Activated CD4-positive, alpha-beta T cell treated with anti-CD3 and anti-CD28 coated beads, Interleukin-2, amount 50 U/mL, for 4 hours (primary cell): ENCODE measurements around the gene AMIGO1.

Experiments used
- DNase-seq, 2 experiments: peaks; one replicate each; pipeline ENCODE4 v3.0.0-alpha.2; 2020

Gene AMIGO1

GRCh38 chr1:109532365-109533136 lies 23.0 kb upstream of the AMIGO1 start:
- peak; percentile 88 to 91 for DNase-seq

GRCh38 chr1:109531826-109532364 lies 22.4 kb upstream of the AMIGO1 start:
- DNase-seq = no peak

- DNase-seq = no peak
Measured at GRCh38 chr1:109531380-109531779, 21.9 kb upstream of the AMIGO1 start.

GRCh38 chr1:109530457-109531087 lies 21.0 kb upstream of the AMIGO1 start:
- no peak for DNase-seq

- DNase-seq = no peak
Measured at GRCh38 chr1:109529881-109530456, 20.4 kb upstream of the AMIGO1 start.

GRCh38 chr1:109528712-109529111 lies 19.2 kb upstream of the AMIGO1 start:
- no peak for DNase-seq

- no peak for DNase-seq
Measured at GRCh38 chr1:109527846-109528695, 18.5 kb upstream of the AMIGO1 start.

- no peak for DNase-seq
Measured at GRCh38 chr1:109527098-109527811, 17.7 kb upstream of the AMIGO1 start.

- no peak for DNase-seq
Measured at GRCh38 chr1:109523706-109524105, 14.2 kb upstream of the AMIGO1 start.

- DNase-seq = no peak
Measured at GRCh38 chr1:109522026-109522425, 12.5 kb upstream of the AMIGO1 start.

- no peak for DNase-seq
Measured at GRCh38 chr1:109521002-109521951, 11.8 kb upstream of the AMIGO1 start.

- DNase-seq = no peak
Measured at GRCh38 chr1:109517337-109517736, 7.8 kb upstream of the AMIGO1 start.

GRCh38 chr1:109516872-109517271 lies 7.3 kb upstream of the AMIGO1 start:
- no peak for DNase-seq

GRCh38 chr1:109514846-109515245 lies 5.3 kb upstream of the AMIGO1 start:
- no peak for DNase-seq

GRCh38 chr1:109513110-109513710 lies 3.7 kb upstream of the AMIGO1 start:
- no peak for DNase-seq

- DNase-seq = no peak
Measured at GRCh38 chr1:109508873-109509175, 703 bp downstream of the AMIGO1 start.

GRCh38 chr1:109508001-109508872 lies 1.3 kb downstream of the AMIGO1 start:
- DNase-seq = no peak

GRCh38 chr1:109504974-109505373 lies 4.6 kb downstream of the AMIGO1 start:
- DNase-seq = no peak

- DNase-seq = no peak
Measured at GRCh38 chr1:109503935-109504334, 5.6 kb downstream of the AMIGO1 start.

GRCh38 chr1:109502364-109502851 lies 7.1 kb downstream of the AMIGO1 start:
- peak in 1 of 2 experiments; percentile 39 for DNase-seq
